GM13977 (cell line): ENCODE measurements around the gene GP1BA.
A peak's percentile ranks its signal among the peaks of the same experiment; 100 is the strongest.
"Not testable (repeated sequence)": the region's sequence is repeated elsewhere in the genome, so short reads cannot be mapped to it uniquely, and the experiment has no call there.

Source experiments
- DNase-seq: peaks from one replicate; pipeline ENCODE4 v3.0.0; 2012; ENCODE audit warnings: low spot score
- CTCF ChIP-seq: IDR thresholded peaks from 2 replicates; pipeline ENCODE4 v1.5.1; 2012; ENCODE audit warnings: mild to moderate bottlenecking, control low read depth; ENCODE audit not compliant: insufficient read depth; ENCODE audit errors: extremely low read depth, missing control alignments
- in situ Hi-C: fragments of 300-500 bp; cut with MboI; formaldehyde crosslinking; loops from one replicate; pipeline ENCODE4 v1.12.0; 2022; ENCODE audit warnings: low sequenced_read_pairs, low pct_unique_long_range_greater_than_20kb, mixed read lengths, inconsistent platforms; ENCODE audit not compliant: unreplicated experiment

Gene GP1BA

GRCh38 chr17:4901648-4902344 is 30.3 kb upstream of the GP1BA start:
- no peak for DNase-seq
- TF ChIP-seq CTCF, result no peak
- in situ Hi-C loops, result no loop called here

GRCh38 chr17:4902540-4902939 is 29.5 kb upstream of the GP1BA start:
- no peak for TF ChIP-seq CTCF
- DNase-seq, result no peak
- in situ Hi-C loops, result no loop called here

DNA sequence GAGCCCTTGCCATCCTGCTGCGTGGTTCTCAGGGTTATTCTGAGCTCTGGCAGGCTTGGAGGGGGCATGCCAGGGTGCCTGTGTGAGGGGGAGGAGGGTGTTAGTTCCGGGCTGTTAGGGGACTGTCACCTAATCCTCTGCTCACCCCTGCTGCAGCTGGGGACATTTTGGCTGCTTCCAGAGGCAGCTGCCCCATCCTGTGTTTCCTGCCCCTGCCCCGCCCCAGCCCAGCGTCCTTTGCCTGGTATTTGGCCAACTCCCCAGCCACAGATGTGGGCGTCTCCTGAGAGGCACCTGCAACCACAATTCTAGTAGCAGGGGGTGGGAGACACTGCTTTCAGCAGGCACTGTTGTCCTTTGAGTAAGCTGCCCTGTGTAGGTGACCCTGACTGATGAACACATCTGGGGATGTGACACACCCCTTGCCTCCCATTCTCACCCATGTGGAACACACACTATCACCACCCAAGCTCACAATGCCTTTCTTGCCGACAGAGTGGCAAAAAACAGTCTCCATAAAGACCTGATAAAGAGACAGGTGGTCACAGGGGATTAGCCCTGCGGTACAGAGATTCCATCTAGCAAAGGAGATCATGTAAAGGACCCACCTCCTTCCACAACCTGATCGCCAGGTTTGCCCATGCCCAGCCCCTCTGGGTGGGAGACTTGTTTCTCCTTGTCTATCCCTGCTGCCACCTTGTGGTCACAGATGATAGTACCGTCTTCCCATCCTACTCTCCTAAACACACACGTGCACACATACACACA is 28.8 kb upstream of the GP1BA start, which contains the start of gene CHRNE:
CHRNE (minus strand) TSS at position 48 of the 768 bp plus-strand sequence; CDS start at position 13, 35 bp downstream.
- no peak for DNase-seq
- in situ Hi-C loops, result no loop called here
- TF ChIP-seq CTCF, result peak; percentile 69

GRCh38 chr17:4906642-4907041 is 25.4 kb upstream of the GP1BA start:
- DNase-seq, in situ Hi-C loops: not testable (repeated sequence)

DNA sequence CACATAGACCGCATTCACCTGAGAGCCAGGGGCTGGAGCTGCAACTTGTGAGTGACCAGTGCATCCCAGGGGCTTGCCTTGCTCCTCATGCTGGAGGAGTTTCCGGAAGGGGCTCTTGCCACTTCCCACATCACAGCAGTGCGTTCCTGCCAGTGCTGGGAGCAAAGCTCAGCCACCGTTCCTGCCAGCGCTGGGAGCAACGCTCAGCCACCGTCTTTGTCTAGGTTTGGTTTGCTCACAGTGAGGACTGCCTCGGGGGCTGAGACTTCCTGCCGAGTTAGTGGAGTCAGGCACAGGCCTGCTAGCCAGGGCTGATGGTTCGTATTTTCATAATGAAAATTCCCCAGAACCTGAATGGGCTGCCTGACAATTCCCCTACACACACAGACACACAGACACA is 23.8 kb upstream of the GP1BA start:
- no peak for TF ChIP-seq CTCF

GRCh38 chr17:4908711-4909496 is 23.2 kb upstream of the GP1BA start:
- DNase-seq, result peak; percentile 83
- in situ Hi-C loops, result no loop called here
- peak; percentile 86 for TF ChIP-seq CTCF

More for the DNA sequence above, 23.8 kb upstream of the GP1BA start:
- in situ Hi-C loops, result no loop called here
- DNase-seq, result no peak
